K562 (cell line): ENCODE measurements around the gene TREH. TPM values are rescaled to one million over a fixed set of nuclear protein-coding genes. Genes with fewer than 3 reads are reported as not detected.

ENCODE experiments used
- BMI1 ChIP-seq: fragments of 150-350 bp; IDR thresholded peaks from 2 replicates; pipeline ENCODE4 v1.6.1; 2014; ENCODE audit warnings: low read length
- CCAR2 ChIP-seq: fragments of 200-400 bp; formaldehyde crosslinking; IDR thresholded peaks from 2 replicates; pipeline ENCODE4 v1.6.1; 2017; ENCODE audit warnings: mild to moderate bottlenecking, low read depth, low read length
- DPF2 ChIP-seq: fragments of 450-650 bp; IDR thresholded peaks from 2 replicates; pipeline ENCODE4 v1.6.1; 2016
- E2F6 ChIP-seq, 2 experiments: IDR thresholded peaks; 2 replicates each; pipeline ENCODE4 v1.6.1; 2011; ENCODE audit warnings: borderline replicate concordance in 1 of 2, control low read depth in 1 of 2, low read depth in 1 of 2, low read length in 1 of 2, mild to moderate bottlenecking in 1 of 2, mixed read lengths in 1 of 2, moderate library complexity in 1 of 2; ENCODE audit not compliant: insufficient read depth in 1 of 2, insufficient read length in 1 of 2, poor library complexity in 1 of 2, severe bottlenecking in 1 of 2; ENCODE audit errors: extremely low read depth in 1 of 2
- GABPA ChIP-seq: fragments of 200-800 bp; sonication (Bioruptor generic); conservative IDR thresholded peaks from 2 replicates; pipeline ENCODE4 v1.6.1; 2016; ENCODE audit warnings: low read depth, missing genetic modification characterization, missing compliant biosample characterization
- NBN ChIP-seq: fragments of 450-650 bp; IDR thresholded peaks from 2 replicates; pipeline ENCODE4 v1.6.1; 2016; ENCODE audit warnings: low read depth, mild to moderate bottlenecking
- NFE2 ChIP-seq: IDR thresholded peaks from 2 replicates; pipeline ENCODE4 v1.6.1; 2014; ENCODE audit warnings: antibody characterized with exemption, low read depth
- NR2C2 ChIP-seq, 2 experiments: fragments of 200-800 bp in 1 of 2; sonication (Bioruptor generic) in 1 of 2; sonication (generic) in 1 of 2; formaldehyde crosslinking in 1 of 2; IDR thresholded peaks; 2 replicates each; pipeline versions ENCODE4 v1.6.1 to v1.8.0; 2016 to 2022; ENCODE audit warnings: mild to moderate bottlenecking in 1 of 2, missing compliant biosample characterization in 1 of 2, missing genetic modification characterization in 1 of 2, missing genetic modification reagents in 1 of 2
- RBFOX2 ChIP-seq: fragments of 200-400 bp; formaldehyde crosslinking; IDR thresholded peaks from 2 replicates; pipeline ENCODE4 v1.6.1; 2017; ENCODE audit warnings: low read depth, mild to moderate bottlenecking, low read length, moderate library complexity
- SMAD4 ChIP-seq: fragments of 250-450 bp; sonication (Bioruptor Pico); conservative IDR thresholded peaks from 2 replicates; pipeline ENCODE4 v1.8.0; 2021; ENCODE audit warnings: inconsistent platforms, mild to moderate bottlenecking, moderate library complexity
- SMARCE1 ChIP-seq: fragments of 450-650 bp; IDR thresholded peaks from 2 replicates; pipeline ENCODE4 v1.7.1; 2016; ENCODE audit warnings: mild to moderate bottlenecking
- TCF3 ChIP-seq: sonication (generic); formaldehyde crosslinking; IDR thresholded peaks from 2 replicates; pipeline ENCODE4 v1.4.0; 2020; ENCODE audit warnings: mild to moderate bottlenecking, missing genetic modification reagents
- TCF7 ChIP-seq: sonication (generic); IDR thresholded peaks from 2 replicates; pipeline ENCODE4 v1.6.1; 2016; ENCODE audit warnings: antibody characterized with exemption, borderline replicate concordance
- TEAD4 ChIP-seq, 2 experiments: sonication (generic) in 1 of 2; formaldehyde crosslinking in 1 of 2; IDR thresholded peaks; 2 replicates each; pipeline versions ENCODE4 v1.6.1 to v1.8.0; 2012 to 2022; ENCODE audit warnings: borderline replicate concordance in 1 of 2, inconsistent platforms in 1 of 2, low read length in 1 of 2, mild to moderate bottlenecking in 1 of 2, missing genetic modification reagents in 1 of 2
- VEZF1 ChIP-seq: fragments of 200-800 bp; sonication (Bioruptor generic); IDR thresholded peaks from 2 replicates; pipeline ENCODE4 v1.6.1; 2017; ENCODE audit warnings: missing genetic modification characterization, missing compliant biosample characterization
- ZBTB17 ChIP-seq: fragments of 450-650 bp; formaldehyde crosslinking; IDR thresholded peaks from 2 replicates; pipeline ENCODE4 v1.4.0; 2020; ENCODE audit warnings: mild to moderate bottlenecking
- ZSCAN32 ChIP-seq: fragments of 450-650 bp; formaldehyde crosslinking; IDR thresholded peaks from 2 replicates; pipeline ENCODE4 v1.4.0; 2020; ENCODE audit warnings: mild to moderate bottlenecking, moderate library complexity
- polyA plus RNA-seq, 8 experiments: library from polyadenylated mRNA; depleted of rRNA in 4 of 8; stranded (reverse) in 5 of 8; unstranded in 3 of 8; fragments of >200 nt; fragmentation: Nextera tagmentation in 2 of 8; fragmentation: Illumina TruSeq in 1 of 8; extraction: Ambion mirVana in 2 of 8; extraction: Trizol in 1 of 8; gene quantifications; 2 replicates each; pipeline versions ENCODE4 v1.2.1 to v1.2.3, GENCODE V29; 2011 to 2014; ENCODE audit warnings: inconsistent platforms in 1 of 8, missing spikeins in 1 of 8
- total RNA-seq, 7 experiments: library from RNA; depleted of rRNA in 6 of 7; stranded (reverse); fragments of >200 nt in 6 of 7; fragmentation: Illumina TruSeq in 2 of 7; extraction: Trizol in 2 of 7; gene quantifications; 2 replicates each; pipeline versions ENCODE4 v1.2.1 to v1.2.3, GENCODE V29; 2011 to 2021; ENCODE audit warnings: low replicate concordance in 1 of 7
- TF ChIP-seq, protein P1 (sequence below): fragments of 450-650 bp; IDR thresholded peaks from 2 replicates; pipeline ENCODE4 v1.6.1; 2016; ENCODE audit warnings: mild to moderate bottlenecking
- TF ChIP-seq, protein P2 (sequence below): fragments of 250-450 bp; sonication (Bioruptor Pico); IDR thresholded peaks from 2 replicates; pipeline ENCODE4 v1.4.0; 2020
- TF ChIP-seq, protein P3 (sequence below): fragments of 250-450 bp; sonication (Bioruptor Pico); IDR thresholded peaks from 2 replicates; pipeline ENCODE4 v1.8.0; 2022; ENCODE audit warnings: inconsistent platforms, mild to moderate bottlenecking, moderate library complexity, borderline replicate concordance

The TREH gene
- total and polyA plus RNA-seq, 9 of the 15 experiments (the other 6 are each of a cell fraction or from before 2014, with no cell fraction given) = 0.09 to 0.20 (median 0.11) TPM; not detected in 6

DNA sequence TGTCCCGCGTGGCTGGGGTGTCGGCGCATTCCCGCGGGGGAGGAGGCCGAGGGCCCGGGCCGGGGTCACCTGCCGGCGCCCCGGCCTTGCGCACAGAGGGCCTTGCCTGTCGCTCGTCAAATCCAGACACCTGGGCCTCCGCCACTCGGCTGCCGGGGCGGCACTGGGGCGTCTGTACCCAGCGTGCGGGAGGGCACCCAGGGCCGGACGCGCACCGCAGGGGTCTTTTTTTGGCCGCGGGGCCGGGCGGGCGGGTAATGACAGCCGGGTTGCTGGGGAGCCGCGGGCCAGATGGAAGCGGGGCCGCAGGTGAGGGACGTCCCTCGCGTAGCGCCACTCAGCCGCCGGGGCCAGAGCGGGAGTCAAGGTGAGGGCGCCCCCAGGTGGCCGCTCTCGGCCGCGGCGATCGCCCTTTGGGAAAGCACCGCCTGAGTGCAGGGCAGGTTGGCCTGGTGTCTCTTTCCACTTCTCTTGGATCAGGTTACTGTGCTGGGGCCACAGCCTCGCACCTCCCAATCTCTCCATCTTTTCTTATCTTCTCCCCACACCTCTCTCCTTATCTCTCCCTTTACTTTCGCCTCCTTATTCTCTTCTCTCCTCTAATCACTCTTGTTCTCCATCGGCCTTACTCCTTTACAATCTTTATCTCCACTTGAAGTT, 68.5 kb downstream of the TREH start (continued):
- TF ChIP-seq VEZF1 (CRISPR knock-in tag) (no peak), BMI1 (no peak), SMARCE1 (peak; percentile 97), NR2C2 (CRISPR knock-in tag; IDR thresholded peaks at IDR 0.05) (no peak), NR2C2 (tag; IDR thresholded peaks at IDR 0.05) (no peak), GABPA (tag) (no peak), DPF2 (peak; percentile 94), NBN (peak; percentile 95), ZSCAN32 (no peak), ZBTB17 (CRISPR knock-in tag) (no peak), TEAD4 (IDR thresholded peaks at IDR 0.05; ENCODE audit: low read length) (peak; percentile 54; the same call in 1 of the 2 replicates), TEAD4 (CRISPR knock-in tag; IDR thresholded peaks at IDR 0.05; ENCODE audit: borderline replicate concordance) (no peak), CCAR2 (no peak), TCF7 (no peak), SMAD4 (CRISPR knock-in tag) (peak; percentile 56; the same call in 1 of the 2 replicates), E2F6 (IDR thresholded peaks at IDR 0.05; ENCODE audit: borderline replicate concordance in 1 of 2, extremely low read depth in 1 of 2, insufficient read depth in 1 of 2, insufficient read length in 1 of 2, low read depth in 1 of 2, low read length in 1 of 2, poor library complexity in 1 of 2, severe bottlenecking in 1 of 2) (peak; percentile 48 to 84), RBFOX2 (peak; percentile 62), TCF3 (CRISPR knock-in tag) (peak; percentile 45; the same call in 1 of the 2 replicates), NFE2 (no peak)
- TF ChIP-seq, protein P1, sequence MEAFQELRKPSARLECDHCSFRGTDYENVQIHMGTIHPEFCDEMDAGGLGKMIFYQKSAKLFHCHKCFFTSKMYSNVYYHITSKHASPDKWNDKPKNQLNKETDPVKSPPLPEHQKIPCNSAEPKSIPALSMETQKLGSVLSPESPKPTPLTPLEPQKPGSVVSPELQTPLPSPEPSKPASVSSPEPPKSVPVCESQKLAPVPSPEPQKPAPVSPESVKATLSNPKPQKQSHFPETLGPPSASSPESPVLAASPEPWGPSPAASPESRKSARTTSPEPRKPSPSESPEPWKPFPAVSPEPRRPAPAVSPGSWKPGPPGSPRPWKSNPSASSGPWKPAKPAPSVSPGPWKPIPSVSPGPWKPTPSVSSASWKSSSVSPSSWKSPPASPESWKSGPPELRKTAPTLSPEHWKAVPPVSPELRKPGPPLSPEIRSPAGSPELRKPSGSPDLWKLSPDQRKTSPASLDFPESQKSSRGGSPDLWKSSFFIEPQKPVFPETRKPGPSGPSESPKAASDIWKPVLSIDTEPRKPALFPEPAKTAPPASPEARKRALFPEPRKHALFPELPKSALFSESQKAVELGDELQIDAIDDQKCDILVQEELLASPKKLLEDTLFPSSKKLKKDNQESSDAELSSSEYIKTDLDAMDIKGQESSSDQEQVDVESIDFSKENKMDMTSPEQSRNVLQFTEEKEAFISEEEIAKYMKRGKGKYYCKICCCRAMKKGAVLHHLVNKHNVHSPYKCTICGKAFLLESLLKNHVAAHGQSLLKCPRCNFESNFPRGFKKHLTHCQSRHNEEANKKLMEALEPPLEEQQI = no peak
- TF ChIP-seq, protein P2, sequence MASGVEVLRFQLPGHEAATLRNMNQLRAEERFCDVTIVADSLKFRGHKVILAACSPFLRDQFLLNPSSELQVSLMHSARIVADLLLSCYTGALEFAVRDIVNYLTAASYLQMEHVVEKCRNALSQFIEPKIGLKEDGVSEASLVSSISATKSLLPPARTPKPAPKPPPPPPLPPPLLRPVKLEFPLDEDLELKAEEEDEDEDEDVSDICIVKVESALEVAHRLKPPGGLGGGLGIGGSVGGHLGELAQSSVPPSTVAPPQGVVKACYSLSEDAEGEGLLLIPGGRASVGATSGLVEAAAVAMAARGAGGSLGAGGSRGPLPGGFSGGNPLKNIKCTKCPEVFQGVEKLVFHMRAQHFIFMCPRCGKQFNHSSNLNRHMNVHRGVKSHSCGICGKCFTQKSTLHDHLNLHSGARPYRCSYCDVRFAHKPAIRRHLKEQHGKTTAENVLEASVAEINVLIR (CRISPR knock-in tag) = no peak
- TF ChIP-seq, protein P3, sequence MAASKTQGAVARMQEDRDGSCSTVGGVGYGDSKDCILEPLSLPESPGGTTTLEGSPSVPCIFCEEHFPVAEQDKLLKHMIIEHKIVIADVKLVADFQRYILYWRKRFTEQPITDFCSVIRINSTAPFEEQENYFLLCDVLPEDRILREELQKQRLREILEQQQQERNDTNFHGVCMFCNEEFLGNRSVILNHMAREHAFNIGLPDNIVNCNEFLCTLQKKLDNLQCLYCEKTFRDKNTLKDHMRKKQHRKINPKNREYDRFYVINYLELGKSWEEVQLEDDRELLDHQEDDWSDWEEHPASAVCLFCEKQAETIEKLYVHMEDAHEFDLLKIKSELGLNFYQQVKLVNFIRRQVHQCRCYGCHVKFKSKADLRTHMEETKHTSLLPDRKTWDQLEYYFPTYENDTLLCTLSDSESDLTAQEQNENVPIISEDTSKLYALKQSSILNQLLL (CRISPR knock-in tag) = no peak
